ENCODE data around the gene ARPC5. TPM values are rescaled to one million over a fixed set of nuclear protein-coding genes. Genes with fewer than 3 reads are reported as not detected.

ARPC5 gene
- total and polyA plus RNA-seq, 9 of the 15 experiments (the other 6 are each of a cell fraction or from before 2014, with no cell fraction given), result 71.8 to 150 (median 91.6) TPM

GRCh38 chr1:183685112-183685713, 49.6 kb upstream of the ARPC5 start (continued):
- TF ChIP-seq SRSF7 (optimal IDR thresholded peaks at IDR 0.05; ENCODE audit: low read depth, low read length), result no peak
- TF ChIP-seq, protein P1, sequence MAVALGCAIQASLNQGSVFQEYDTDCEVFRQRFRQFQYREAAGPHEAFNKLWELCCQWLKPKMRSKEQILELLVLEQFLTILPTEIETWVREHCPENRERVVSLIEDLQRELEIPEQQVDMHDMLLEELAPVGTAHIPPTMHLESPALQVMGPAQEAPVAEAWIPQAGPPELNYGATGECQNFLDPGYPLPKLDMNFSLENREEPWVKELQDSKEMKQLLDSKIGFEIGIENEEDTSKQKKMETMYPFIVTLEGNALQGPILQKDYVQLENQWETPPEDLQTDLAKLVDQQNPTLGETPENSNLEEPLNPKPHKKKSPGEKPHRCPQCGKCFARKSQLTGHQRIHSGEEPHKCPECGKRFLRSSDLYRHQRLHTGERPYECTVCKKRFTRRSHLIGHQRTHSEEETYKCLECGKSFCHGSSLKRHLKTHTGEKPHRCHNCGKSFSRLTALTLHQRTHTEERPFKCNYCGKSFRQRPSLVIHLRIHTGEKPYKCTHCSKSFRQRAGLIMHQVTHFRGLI (CRISPR knock-in tag; IDR thresholded peaks at IDR 0.05), result no peak
- TF ChIP-seq, protein P2, sequence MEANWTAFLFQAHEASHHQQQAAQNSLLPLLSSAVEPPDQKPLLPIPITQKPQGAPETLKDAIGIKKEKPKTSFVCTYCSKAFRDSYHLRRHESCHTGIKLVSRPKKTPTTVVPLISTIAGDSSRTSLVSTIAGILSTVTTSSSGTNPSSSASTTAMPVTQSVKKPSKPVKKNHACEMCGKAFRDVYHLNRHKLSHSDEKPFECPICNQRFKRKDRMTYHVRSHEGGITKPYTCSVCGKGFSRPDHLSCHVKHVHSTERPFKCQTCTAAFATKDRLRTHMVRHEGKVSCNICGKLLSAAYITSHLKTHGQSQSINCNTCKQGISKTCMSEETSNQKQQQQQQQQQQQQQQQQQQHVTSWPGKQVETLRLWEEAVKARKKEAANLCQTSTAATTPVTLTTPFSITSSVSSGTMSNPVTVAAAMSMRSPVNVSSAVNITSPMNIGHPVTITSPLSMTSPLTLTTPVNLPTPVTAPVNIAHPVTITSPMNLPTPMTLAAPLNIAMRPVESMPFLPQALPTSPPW (CRISPR knock-in tag; IDR thresholded peaks at IDR 0.05), result peak; percentile 10; the same call in 1 of the 2 replicates
- TF ChIP-seq PYGO2 (tag; IDR thresholded peaks at IDR 0.05), result no peak
- TF ChIP-seq, protein P3, sequence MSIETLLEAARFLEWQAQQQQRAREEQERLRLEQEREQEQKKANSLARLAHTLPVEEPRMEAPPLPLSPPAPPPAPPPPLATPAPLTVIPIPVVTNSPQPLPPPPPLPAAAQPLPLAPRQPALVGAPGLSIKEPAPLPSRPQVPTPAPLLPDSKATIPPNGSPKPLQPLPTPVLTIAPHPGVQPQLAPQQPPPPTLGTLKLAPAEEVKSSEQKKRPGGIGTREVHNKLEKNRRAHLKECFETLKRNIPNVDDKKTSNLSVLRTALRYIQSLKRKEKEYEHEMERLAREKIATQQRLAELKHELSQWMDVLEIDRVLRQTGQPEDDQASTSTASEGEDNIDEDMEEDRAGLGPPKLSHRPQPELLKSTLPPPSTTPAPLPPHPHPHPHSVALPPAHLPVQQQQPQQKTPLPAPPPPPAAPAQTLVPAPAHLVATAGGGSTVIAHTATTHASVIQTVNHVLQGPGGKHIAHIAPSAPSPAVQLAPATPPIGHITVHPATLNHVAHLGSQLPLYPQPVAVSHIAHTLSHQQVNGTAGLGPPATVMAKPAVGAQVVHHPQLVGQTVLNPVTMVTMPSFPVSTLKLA (conservative IDR thresholded peaks at IDR 0.05), result no peak
- no peak for TF ChIP-seq ZNF280A (IDR thresholded peaks at IDR 0.05; ENCODE audit: low read depth, partially characterized antibody)
- no peak for TF ChIP-seq PHF20 (IDR thresholded peaks at IDR 0.05; ENCODE audit: partially characterized antibody)
- TF ChIP-seq CTCF (IDR thresholded peaks at IDR 0.05 in 2 of 3, conservative IDR thresholded peaks at IDR 0.05 in 1 of 3; ENCODE audit: insufficient read depth in 2 of 3, low read depth in 1 of 3, low read length in 3 of 3), result peak; percentile 65 to 88 (median 71); a peak in 5 of 6 replicates
- no peak for TF ChIP-seq BDP1 (IDR thresholded peaks at IDR 0.05; ENCODE audit: insufficient read depth, insufficient read length)

Measured in K562 (cell line).